Stimulated activated CD8-positive, alpha-beta memory T cell treated with anti-CD3 and anti-CD28 coated beads, Interleukin-7, amount 100 ng/mL, for 24 hours (primary cell): ENCODE results near the gene COL6A1.
"Not testable (repeated sequence)": the region's sequence is repeated elsewhere in the genome, so short reads cannot be mapped to it uniquely, and the experiment has no call there.

Source experiments
- DNase-seq: peaks from one replicate; pipeline ENCODE4 v3.0.0-alpha.2; 2020; ENCODE audit warnings: low read depth

COL6A1 gene

DNA sequence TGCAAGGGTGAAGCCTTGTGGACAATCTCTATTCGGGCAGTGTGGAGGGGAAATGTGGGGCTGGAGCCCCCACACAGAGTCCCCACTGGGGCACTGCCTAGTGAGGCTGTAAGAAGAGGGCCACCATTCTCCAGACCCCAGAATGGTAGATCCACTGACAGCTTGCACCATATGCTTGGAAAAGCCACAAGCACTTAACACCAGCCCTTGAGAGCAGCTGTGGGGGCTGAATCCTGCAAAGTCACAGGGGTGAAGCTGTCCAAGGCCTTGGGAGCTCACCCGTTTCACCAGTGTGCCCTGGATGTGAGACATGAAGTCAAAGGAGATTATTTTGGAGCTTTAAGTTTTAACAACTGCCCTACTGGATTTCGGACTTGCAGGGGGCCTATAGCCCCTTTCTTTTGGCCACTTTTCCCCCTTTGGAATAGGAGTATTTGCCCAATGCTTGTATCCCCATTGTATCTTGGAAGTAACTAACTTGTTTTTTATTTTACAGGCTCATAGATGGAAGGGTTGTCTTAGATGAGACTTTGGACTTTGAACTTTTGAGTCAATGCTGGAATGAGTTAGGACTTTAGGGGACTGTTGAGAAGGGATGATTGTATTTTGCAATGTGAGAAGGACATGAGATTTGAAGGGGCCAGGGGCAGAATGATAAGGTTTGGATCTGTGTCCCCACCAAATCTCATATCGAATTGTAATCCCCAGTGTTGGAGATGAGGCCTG lies 16.3 kb upstream of the COL6A1 start:
- no peak for DNase-seq

DNA sequence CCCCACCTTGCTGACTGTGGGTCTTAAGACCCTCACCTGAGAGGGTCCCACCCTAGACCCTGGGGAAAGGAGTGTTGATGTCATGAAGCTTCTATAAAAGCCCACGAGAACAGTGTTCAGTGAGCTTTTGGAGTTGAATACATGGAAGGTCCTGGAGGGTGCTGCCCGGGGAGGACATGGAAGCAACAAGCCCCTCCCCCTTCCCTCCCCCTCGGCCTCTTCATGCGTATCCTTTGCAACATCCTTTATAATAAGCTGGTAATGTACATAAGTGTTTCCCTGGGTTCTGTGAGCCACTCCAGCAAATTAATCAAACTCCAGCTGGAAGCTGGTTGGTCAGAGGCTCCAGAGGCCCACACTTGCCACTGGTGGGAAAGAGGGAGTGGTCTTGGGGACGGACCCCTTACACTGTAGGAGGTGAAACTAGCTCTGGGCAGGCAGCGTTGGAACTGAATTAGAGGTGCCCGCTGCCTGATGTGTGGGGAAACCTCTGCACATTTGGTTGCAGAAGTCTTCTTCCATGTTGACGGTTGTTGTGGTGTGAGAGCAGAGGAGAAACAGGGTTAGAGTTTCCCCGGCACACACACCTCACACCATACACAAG lies 14.7 kb upstream of the COL6A1 start:
- DNase-seq: no peak

DNA sequence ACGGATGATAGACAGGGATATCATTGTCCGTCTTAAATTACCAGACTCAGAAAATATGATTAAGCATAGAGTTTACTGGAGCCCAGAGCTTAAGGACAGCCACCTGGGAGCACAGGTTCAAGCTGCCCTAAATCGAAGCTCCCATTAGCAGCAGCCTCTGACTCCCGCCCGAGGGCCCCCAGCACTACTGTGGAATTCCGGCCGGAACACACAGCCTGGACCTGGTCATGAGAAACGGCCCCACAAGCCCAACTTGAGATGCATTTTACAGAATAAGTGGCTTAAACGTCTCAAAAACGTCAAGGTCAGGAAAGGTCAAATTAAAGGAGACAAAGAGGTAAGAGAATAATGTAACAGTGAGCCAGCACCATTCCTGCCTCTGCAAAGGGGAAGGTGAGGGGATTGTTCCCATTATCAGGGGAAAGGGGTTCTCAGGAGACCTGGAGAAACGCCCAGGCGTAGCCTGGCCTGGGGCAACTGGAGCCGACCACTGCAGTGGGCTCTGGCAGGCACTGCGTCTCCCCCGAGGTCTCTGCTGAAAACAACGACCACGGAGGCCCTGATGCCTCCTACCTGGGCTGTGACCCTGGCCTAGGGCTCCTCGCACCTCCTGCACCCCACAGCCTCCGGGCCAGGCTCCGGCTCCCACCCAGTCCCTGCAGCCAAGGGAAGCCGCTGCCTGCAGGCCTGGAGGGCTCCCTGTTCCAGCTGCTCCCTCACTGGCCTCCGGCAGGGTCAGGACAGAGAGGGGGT lies 11.5 kb upstream of the COL6A1 start:
- DNase-seq: no peak

DNA sequence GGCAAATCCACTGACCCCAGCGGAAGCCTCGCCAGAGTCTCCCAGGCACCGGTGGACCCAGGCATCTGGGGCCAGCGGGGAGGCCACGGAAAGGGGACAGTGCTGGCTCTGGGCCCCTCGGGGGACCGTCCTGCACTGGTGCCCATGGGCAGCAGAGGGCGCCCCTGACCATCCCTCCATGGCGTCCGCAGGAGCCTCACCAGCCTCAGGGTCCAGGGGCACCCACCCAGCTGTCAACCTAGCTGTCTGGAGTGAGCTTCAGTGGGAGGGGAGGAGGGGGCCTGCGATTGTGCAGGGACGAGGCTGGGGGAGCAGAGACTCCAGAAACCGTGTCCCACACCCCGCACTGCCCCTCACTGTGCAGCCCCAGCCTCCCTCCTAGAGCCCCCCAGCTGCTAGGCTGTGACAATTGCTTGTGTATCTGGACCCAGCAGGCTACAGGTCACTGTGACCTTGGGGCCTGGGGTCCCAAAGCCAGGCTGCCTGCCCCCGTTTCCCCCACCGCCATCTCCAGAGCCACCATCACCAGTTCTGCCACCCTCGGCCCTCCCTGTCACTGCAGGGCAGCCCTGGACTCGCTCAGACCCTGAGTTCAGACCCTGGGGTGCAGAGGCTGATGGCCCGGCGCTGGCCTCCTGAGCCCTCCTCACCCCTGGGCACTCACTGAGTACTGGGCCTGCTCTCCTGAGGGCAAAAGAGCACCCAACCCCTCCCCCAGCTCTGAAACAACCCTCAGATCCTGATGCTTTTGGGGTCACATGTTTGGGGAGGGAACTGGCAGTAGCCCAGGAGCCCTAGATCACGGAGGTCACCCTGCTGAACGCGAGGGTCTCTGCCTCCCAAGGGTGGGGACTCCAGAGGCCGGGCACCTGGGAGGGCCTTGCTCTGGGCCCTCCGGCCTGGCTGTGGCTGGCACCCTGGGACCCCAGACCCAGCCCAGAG lies 10.6 kb upstream of the COL6A1 start:
- peak; percentile 33 for DNase-seq

DNA sequence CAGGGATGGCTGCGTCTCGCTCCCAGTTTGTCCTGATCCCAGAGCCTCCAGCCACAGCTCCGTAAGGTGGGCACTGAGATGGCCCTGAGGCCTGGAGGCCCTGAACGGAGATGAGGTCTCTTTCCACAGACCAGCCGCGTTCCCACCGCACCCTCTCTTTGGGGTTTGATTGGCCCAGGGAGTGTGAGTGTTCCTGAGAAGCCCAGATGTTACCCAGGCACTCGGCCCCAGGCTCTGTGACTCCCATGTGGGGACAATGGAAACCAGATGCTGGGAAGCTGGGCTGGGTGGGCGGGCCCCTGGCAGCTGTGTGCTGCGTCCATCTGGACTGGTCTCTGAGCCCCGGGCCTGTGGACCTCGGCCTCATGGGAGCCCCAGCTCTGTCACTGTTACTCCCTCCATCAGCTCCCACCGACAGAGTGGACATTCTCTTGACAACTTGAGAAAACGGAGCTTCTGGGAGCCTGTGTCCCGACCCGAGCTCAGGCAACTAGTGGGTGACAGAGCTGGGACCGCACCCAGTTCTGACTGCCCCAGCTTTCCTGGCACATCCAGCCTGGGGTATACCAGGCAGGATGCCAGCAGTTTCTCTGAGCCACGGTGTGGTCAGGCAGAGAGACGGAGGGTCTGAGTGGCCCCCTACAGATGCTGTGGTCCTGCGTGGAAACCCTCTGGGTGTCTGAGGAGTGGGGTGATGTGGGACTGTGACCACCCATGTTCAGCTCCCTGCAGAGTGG lies 9.8 kb upstream of the COL6A1 start:
- no peak for DNase-seq

DNA sequence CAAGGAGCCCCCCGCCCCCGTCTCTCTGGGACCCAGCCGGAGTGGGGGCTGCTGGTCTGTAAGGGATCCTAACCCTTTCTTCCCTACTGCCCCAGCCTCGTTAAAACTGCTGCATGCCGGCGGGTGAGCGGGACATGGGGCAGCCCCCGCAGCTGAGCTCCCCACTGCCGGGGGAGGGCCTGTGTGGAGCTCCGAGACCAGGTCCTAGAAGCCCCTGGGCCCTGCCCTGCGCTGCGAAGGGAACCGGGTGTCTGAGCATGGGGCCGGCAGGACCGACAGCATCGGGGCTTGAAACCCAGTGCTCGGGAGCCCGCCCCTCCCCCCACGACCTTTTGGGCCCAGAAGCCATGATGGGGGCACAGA lies 9.2 kb upstream of the COL6A1 start:
- no peak for DNase-seq

DNA sequence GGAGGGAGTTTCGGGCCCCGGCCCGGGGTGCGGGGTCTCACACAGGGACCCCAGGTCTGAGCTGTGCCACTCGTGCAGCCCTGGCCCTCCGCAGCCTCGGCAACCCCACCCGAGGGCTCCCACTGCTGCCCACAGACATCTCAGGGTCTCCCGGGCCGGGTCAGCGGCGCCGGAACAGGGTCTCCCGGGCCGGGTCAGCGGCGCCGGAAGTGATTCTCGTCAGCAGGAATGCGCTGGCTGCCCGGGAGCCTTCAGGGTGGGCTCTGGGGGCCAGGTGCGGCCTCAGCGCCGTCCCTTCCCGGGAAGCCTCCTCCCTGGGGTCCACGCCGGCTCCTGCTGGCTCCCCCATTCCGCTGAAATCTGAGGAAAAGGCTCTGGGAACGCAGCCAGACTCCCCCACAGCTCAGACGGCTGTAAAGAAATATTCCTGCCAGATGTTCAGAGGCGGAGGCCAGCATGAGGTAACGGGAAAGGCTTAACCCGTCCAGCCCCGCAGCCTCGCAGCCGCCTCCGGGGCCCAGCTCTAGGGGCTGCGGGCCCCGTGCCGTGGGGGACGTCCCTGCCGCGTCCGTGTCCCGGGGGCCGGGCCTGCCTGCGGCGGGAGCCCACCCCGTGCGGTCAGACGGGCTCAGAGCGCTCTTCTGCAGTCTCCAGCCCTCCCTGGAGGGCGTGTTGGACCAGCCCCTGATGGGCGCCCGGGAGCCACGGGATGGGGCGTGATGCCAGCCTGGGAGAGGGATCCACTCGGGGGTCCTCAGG lies 8.7 kb upstream of the COL6A1 start:
- DNase-seq: no peak

DNA sequence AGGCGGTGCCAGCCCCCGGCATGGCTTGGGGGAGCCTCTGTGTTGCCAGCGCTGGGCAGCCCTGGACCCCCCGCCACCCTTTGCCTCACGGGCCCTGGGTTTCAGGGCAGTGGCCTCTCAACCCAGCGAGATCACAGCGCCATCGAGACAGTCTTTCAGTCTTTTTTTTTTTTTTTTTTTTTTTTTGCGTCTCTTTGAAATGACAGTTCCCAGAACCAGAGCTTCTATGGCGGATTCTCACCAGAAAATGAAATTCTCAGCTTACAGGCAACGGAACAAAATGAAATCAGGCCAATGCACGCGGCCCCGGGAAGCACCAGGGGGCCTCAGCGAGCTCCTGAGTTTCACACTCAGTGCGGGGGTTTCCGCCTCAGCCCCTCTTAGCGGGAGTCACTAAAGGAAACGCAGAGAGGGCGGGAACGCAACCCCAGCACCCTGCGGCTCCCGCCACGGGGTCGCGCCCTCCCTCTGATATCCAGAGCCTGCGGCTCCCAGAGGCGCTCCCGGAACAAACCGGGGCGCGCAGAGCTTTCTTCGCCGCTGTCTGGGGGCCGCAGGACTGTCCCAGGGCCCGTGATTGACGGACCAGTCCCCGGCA lies 8.0 kb upstream of the COL6A1 start:
- DNase-seq: peak; percentile 68

DNA sequence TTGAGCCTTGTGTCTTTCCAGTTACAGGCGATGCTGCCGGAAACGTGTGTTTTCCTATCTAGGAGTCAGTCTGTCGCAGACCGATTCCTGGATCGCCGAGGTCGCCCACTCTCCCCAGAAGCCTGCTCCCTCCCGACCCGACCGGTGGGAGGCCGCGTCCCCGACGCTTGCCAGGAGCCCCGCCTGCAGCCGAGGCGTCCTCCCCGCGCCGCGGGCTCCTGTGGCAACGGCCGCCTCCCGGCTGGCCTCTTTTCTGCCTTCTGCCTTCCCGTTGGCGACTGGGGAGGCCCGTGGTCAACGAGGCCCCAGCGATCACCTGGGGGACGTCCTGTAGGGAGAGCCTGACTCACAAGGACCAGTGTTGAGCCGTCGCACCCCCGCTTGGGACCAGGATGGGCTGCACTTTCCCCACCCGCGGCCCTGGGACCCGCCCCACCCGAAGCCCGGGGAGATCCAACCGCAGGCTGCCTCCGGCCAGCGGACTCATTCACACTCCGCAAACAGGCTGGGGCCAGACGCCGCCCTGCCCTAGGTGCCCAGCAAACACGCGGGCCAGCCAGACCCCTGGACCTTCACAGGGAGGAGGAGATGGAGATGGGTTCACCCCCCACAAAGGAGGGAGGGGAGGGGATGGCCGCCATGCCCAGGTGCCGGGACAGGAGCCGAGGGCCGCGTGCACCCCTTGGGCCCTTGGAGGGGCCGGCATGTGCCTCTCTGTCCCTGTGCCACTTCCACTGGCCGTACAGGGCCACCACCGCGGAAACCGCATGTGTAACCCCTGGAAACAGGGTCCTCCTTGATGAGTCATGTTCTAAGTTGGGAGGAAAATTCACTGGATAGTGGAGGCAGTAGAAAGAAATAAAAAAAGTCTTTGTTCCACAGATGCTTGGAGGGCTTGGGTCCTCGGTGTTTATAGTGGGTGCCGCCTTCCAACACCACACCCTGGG lies 7.2 kb upstream of the COL6A1 start:
- no peak for DNase-seq

DNA sequence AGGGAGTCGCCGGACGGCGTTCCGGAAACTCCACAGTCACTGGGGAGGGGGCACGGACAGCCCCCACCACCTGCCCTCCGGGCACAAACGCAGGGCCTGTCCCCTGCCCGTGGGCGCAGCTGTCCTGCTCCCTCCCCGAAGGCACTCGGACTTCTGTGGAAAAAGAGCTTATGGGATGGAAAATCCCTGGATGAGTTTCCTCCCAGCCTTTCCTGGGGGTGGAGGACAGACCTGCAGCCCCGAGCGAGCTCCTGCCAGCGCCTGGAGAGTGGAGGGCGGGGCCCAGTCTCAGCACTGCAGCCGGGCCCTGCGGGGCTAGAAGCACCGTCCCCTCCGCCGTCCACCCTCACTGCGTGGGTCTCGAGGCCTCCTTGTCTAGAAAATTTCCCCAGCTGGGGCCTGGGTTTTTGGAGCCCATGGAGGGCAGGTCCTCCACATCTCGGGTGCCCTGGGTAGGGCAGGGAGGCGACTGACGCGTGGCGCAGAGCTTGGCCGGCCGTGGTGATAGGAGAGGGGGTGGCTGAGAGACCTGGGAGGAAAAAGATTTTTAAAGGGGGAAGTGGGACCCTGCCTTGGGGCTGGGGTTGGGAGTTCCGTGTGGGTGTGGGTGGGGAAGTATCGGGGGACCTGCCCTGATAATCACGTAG lies 6.4 kb upstream of the COL6A1 start:
- DNase-seq: no peak

DNA sequence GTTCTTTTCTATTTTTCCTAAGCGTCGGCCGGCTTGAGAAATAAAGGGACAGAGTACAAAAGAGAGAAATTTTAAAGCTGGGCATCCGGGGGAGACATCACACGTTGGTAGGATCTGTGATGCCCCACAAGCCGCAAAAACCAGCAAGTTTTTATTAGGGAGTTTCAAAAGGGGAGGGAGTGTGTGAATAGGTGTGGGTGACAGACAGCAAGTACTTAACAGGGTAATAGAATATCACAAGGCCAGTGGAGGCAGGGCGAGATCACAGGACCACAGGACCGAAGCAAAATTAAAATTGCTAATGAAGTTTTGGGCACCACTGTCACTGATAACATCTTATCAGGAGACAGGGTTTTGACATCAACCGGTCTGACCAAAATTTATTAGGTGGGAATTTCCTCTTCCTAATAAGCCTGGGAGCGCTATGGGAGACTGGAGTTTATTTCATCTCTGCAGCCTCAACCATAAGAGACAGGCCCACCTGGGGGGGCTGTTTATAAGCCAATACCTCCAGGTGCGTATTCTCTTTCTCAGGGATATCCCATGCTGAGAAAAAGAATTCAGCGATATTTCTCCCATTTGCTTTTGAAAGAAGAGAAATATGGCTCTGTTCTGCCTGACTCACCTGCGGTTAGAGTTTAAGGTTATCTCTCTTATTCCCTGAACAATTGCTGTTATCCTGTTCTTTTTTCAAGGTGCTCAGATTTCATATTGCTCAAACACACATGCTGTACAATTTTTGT lies 5.7 kb upstream of the COL6A1 start:
- DNase-seq: not testable (repeated sequence)

DNA sequence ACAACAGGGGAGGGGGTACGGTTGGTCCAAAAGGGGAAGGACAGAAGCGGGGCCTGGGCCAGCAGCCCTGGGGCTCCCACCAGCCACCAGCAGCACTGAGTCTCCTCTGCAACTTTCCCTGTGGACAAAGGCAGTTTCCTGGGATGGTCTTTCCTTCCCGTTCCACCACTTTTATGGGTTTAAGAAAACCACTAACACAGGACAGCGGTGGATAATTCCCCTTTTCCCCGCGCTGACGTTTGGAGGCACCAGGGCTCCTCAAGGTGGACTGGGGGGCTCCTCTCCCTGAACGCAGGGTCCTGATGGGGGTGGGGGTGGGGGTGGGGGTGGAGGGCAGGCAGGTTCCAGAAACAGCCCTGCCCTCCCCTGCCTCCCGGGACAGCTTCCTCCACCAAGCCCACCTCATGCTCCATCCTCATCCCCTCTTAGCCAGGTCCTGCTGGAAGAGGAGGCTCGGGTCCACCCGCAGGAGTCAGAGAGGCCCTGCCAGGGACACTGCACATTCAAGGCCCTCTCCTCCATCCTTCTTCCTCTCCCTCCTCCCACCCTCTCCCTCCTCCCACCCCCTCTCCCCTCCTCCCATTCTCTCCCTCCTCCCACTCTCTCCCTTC lies 4.8 kb upstream of the COL6A1 start:
- DNase-seq: no peak

DNA sequence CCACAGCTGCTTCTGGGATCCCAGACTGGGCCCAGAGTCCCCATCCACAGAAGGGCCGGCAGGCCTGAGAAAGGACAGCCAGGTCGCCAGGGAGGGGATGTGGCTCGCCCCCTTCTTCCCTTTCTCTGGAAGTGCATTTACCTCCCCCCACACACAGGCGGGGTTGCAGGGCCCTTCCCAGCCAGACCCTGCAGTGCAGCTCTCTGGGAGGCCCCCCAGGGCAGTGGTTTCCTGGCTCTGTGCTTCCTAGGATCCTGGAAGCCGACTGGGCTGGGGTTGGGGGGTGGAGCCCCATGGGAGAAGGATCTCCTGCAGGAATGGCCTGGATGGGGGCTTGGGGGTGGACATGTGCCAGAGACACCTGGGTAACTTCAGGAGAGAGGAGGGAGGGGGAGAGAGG lies 4.2 kb upstream of the COL6A1 start:
- DNase-seq: no peak

DNA sequence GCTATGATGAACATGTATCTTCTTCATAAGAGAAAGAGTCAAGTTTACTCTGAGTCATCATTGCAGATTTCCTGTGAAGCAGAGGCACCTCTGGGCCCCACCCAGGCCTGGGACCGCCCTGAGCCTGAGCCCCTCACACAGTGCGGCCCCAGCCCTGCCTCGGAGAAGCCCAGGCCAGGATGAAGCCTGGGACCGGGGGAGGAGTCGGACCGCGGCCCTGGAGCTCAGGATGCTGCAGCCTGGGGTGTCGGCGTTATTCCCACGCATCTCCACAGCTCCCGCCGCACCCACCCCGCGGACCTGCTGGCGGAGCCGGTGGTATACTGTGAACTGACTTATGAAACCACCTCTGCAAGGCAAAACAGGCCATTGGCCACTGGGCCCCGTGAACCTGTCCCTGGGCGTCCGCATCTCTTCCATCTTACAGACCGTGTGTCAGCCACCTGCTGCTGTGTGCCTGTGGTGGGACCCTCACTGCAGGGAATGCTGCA lies 2.4 kb upstream of the COL6A1 start:
- DNase-seq: no peak

DNA sequence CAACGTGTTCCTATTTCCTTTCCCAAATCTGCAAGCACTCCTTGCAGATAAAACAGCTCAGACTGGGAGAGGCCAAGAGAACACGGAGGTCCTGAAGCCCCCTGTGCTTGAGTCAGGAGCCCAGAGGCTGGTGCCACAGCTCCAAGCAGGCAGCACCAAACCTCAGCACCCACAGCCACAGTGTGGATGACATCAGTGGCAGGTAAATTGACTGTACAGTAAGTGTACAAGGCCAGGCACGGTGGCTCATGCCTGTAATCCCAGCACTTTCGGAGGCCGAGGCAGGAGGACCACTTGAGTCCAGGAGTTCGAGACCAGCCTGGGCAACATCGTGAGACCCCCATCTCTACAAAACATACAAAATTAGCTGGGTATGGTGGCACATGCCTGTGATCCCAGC lies 1.9 kb upstream of the COL6A1 start:
- no peak for DNase-seq

DNA sequence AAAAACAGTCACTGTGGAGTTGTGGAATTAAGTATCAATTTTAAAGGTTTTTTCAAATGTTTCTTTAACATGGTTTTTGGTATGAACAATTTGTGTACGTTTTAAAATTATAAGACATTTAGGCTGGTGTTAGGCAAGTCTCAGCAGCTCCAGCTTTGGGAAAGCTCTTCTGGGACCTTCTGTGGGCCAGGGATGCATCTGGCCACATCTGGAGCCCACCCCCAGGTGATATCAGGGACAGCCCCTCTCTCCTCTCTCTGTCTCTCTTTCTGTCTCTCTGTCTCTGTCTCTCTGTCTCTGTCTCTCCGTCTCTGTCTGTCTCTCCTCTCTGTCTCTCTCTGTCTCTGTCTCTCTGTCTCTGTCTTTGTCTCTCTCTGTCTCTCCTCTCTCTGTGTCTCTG lies 1.3 kb upstream of the COL6A1 start:
- DNase-seq: no peak

DNA sequence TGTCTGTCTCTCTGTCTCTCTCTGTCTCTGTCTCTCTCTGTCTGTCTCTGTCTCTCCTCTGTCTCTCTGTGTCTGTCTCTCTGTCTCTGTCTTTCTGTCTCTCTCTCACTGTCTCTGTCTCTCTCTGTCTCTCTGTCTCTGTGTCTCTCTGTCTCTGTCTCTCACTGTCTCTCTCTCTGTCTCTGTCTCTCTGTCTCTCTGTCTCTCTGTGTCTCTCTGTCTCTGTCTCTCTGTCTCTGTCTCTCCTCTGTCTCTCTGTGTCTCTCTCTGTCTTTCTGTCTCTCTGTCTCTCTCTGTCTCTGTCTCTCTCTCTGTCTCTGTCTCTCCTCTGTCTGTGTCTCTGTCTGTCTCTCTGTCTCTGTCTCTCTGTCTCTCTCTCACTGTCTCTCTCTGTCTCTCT lies 873 bp upstream of the COL6A1 start:
- DNase-seq: no peak
